Upper lobe of left lung (tissue), 6 donors: ENCODE data around the gene POU3F1. TPM values are rescaled to one million over a fixed set of nuclear protein-coding genes. Genes with fewer than 3 reads are reported as not detected.

Source experiments
- ATAC-seq, 2 donors: fragments of 200-7000 bp; cut with Tn5 transposase; one replicate each; pipeline ENCODE4 v1.9.1; 2022; ENCODE audit warnings: mild to moderate bottlenecking in 2 of 2, moderate library complexity in 2 of 2; ENCODE audit not compliant: low FRiP score in 2 of 2
- DNase-seq, 2 donors: peaks; one replicate each; pipeline ENCODE4 v3.0.0-alpha.2; 2019 to 2020
- H3K27ac ChIP-seq, 4 donors: fragments of 200-600 bp; sonication (generic); one replicate each; pipeline ENCODE4 v1.5.1; 2016 to 2019
- H3K27me3 ChIP-seq, 4 donors: fragments of 200-600 bp; sonication (generic); one replicate each; pipeline ENCODE4 v1.5.1; 2017 to 2019
- H3K36me3 ChIP-seq, 4 donors: fragments of 200-600 bp; sonication (generic); one replicate each; pipeline ENCODE4 v1.5.1; 2016 to 2019
- H3K4me1 ChIP-seq, 4 donors: fragments of 200-600 bp; sonication (generic); one replicate each; pipeline ENCODE4 v1.5.1; 2018 to 2019
- H3K4me3 ChIP-seq, 4 donors: fragments of 200-600 bp; sonication (generic); one replicate each; pipeline ENCODE4 v1.5.1; 2017 to 2019; ENCODE audit warnings: mild to moderate bottlenecking in 2 of 4, moderate library complexity in 1 of 4
- H3K9me3 ChIP-seq, 4 donors: fragments of 200-600 bp; sonication (generic); one replicate each; pipeline ENCODE4 v1.5.1; 2018 to 2019
- CTCF ChIP-seq, 6 experiments: fragments of 450-650 bp in 4 of 6; fragments of 200-600 bp in 2 of 6; sonication (generic) in 2 of 6; IDR thresholded peaks; one replicate each; pipeline ENCODE4 v1.5.1; 2016 to 2019; ENCODE audit warnings: antibody characterized with exemption in 6 of 6
- EP300 ChIP-seq, 4 donors: sonication (generic); formaldehyde crosslinking; IDR thresholded peaks; one replicate each; pipeline ENCODE4 v1.5.1; 2017; ENCODE audit warnings: antibody characterized with exemption in 4 of 4, control low read depth in 2 of 4
- POLR2A ChIP-seq, 4 donors: fragments of 450-650 bp; IDR thresholded peaks; one replicate each; pipeline ENCODE4 v1.5.1; 2016 to 2017; ENCODE audit warnings: antibody characterized with exemption in 4 of 4, mild to moderate bottlenecking in 2 of 4
- POLR2AphosphoS5 ChIP-seq, 2 donors: sonication (generic); formaldehyde crosslinking; IDR thresholded peaks; one replicate each; pipeline ENCODE4 v1.5.1; 2017; ENCODE audit warnings: antibody characterized with exemption in 2 of 2
- WGBS, 2 donors: methylation state at CpG; one replicate each; pipeline ENCODE4 v1.1.5; 2017 to 2018; 5-methylcytosine and 5-hydroxymethylcytosine counted together
- total RNA-seq, 6 donors: library from RNA; depleted of rRNA in 4 of 6; stranded (reverse); fragments of >200 nt in 4 of 6; gene quantifications; one replicate each; pipeline versions ENCODE4 v1.1.0 to v1.2.1, GENCODE V29; 2016 to 2021
- donor health status: DM: no; HTN: no; CAD: no; lungs with moderate emphysema.
- donor health status: DM: no; HTN: yes; CAD: no; lungs with severe emphysema.

Gene POU3F1
- total RNA-seq, 6 donors from 2014 or later = 0.40 to 1.0 TPM; not detected in 4

GRCh38 chr1:38003261-38004250 lies 43.0 kb downstream of the POU3F1 start:
- 78 to 80% methylated on average over 6 to 8 of the region's 8 CpGs for WGBS, 2 donors
- TF ChIP-seq POLR2A (IDR thresholded peaks at IDR 0.05) = no peak
- TF ChIP-seq POLR2AphosphoS5 (IDR thresholded peaks at IDR 0.05) = no peak
- TF ChIP-seq EP300 (IDR thresholded peaks at IDR 0.05) = no peak
- no peak for TF ChIP-seq CTCF (IDR thresholded peaks at IDR 0.05)
- H3K4me1 ChIP-seq = peaks cover 50 to 68% (median 56%) of the 10 kb centered on the region in 4 donors
- no peak for ATAC-seq
- no peak for DNase-seq
- H3K4me3 ChIP-seq = peak overlapping the region; percentile 38 to 79 (median 72)
- H3K9me3 ChIP-seq = no peaks in the 10 kb centered on the region
- peaks cover 0 to 4% (median 2%) of the 10 kb centered on the region in 4 donors for H3K36me3 ChIP-seq
- peak overlapping the region; percentile 28 to 93 (median 76) for H3K27ac ChIP-seq
- H3K27me3 ChIP-seq = no peaks in the 10 kb centered on the region

- Histone ChIP-seq H3K27ac (peak overlapping the region; percentile 79 to 92 (median 90)), H3K4me1 (peaks cover 57 to 92% (median 78%) of the 10 kb centered on the region in 4 donors), H3K9me3 (no peaks in the 10 kb centered on the region), H3K36me3 (peaks cover 0 to 21% (median 7%) of the 10 kb centered on the region in 4 donors), H3K27me3 (no peaks in the 10 kb centered on the region), H3K4me3 (peak overlapping the region in 1 of 4 donors; percentile 11)
- 46 to 51% methylated on average over 5 to 13 of the region's 13 CpGs for WGBS, 2 donors
- ATAC-seq = peak in 1 of 2 donors; percentile 48
- no peak for DNase-seq
- TF ChIP-seq EP300 (IDR thresholded peaks at IDR 0.05) (no peak), CTCF (IDR thresholded peaks at IDR 0.05) (no peak), POLR2A (IDR thresholded peaks at IDR 0.05) (no peak), POLR2AphosphoS5 (IDR thresholded peaks at IDR 0.05) (no peak)
Measured at GRCh38 chr1:38000529-38001455, 45.8 kb downstream of the POU3F1 start.

GRCh38 chr1:38000233-38000528 lies 46.4 kb downstream of the POU3F1 start:
- WGBS, 2 donors = 62 to 75% methylated on average over 2 of the region's 2 CpGs
- ATAC-seq = no peak
- H3K36me3 ChIP-seq = peaks cover 0 to 21% (median 7%) of the 10 kb centered on the region in 4 donors
- DNase-seq = no peak
- no peaks in the 10 kb centered on the region for H3K27me3 ChIP-seq
- peak overlapping the region; percentile 79 to 92 (median 90) for H3K27ac ChIP-seq
- H3K9me3 ChIP-seq = no peaks in the 10 kb centered on the region
- no peak for TF ChIP-seq CTCF (IDR thresholded peaks at IDR 0.05)
- no peak for TF ChIP-seq POLR2A (IDR thresholded peaks at IDR 0.05)
- TF ChIP-seq EP300 (IDR thresholded peaks at IDR 0.05) = no peak
- TF ChIP-seq POLR2AphosphoS5 (IDR thresholded peaks at IDR 0.05) = no peak
- H3K4me1 ChIP-seq = peaks cover 58 to 96% (median 78%) of the 10 kb centered on the region in 4 donors
- peak overlapping the region in 1 of 4 donors; percentile 11 for H3K4me3 ChIP-seq

DNA sequence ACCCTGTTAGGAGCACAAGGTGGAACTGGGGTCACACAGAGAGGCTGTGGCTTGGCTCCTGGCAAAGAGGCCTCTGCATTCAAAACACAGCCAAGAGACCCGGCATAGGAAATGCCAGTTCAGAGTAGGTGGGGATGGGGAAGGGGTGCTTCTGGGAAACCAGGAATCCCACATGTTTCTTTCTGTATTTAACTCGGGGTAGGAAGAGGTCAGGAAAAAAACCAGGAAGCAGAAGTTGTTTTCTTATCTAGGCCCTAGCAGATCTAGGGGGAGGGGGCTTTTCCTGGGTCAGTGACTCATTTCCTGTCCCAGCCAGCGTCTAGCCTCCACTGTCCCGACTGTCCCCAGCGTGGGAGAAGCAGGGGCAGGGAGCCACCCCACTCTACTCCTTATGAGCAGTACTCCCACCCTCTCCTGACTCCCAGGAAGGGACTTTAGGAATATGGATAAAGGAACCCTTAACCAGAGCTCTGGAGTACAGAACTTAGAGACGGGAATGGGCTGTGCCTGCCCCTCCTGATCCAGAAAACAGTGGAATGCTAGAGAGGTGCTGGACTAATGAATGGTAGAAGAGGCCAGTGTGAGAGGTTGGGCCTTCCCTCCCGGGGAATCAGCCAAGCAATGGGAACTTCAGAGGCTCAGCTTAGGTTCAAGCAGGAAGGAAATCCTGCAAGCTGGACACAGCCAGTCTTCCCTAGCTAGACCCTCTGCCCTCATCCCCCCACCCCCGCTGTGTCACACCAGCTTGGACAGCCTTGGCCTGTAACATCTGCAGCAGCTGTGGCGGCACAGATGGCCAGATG lies 47.0 kb downstream of the POU3F1 start:
- DNase-seq = peak in 1 of 2 donors; percentile 76
- Histone ChIP-seq H3K27me3 (no peaks in the 10 kb centered on the region), H3K9me3 (no peaks in the 10 kb centered on the region), H3K27ac (peak overlapping the region; percentile 79 to 92 (median 90)), H3K4me3 (no peak overlapping the region), H3K36me3 (peaks cover 0 to 21% (median 7%) of the 10 kb centered on the region in 4 donors), H3K4me1 (peaks cover 62 to 96% (median 80%) of the 10 kb centered on the region in 4 donors)
- WGBS, 2 donors = 9 to 12% methylated on average over 8 to 9 of the region's 9 CpGs
- TF ChIP-seq POLR2AphosphoS5 (IDR thresholded peaks at IDR 0.05) = peak; percentile 53 to 62
- TF ChIP-seq EP300 (IDR thresholded peaks at IDR 0.05) = peak in 1 of 4 donors; percentile 55
- peak in 1 of 4 donors; percentile 55 for TF ChIP-seq POLR2A (IDR thresholded peaks at IDR 0.05)
- no peak for TF ChIP-seq CTCF (IDR thresholded peaks at IDR 0.05)
- peak; percentile 16 to 35 for ATAC-seq
